NB4 (cell line): ENCODE results near the gene IL17RA.

Experiments
- CTCF ChIP-seq: IDR thresholded peaks from one replicate; pipeline ENCODE4 v1.5.1; 2012; ENCODE audit warnings: low read depth, low read length
- MAX ChIP-seq: IDR thresholded peaks from 2 replicates; pipeline ENCODE4 v1.6.1; 2011; ENCODE audit warnings: low read depth, low read length
- MYC ChIP-seq: IDR thresholded peaks from 2 replicates; pipeline ENCODE4 v1.6.1; 2011; ENCODE audit warnings: low read depth, low read length
- POLR2A ChIP-seq: IDR thresholded peaks from 2 replicates; pipeline ENCODE4 v1.6.1; 2011; ENCODE audit warnings: mild to moderate bottlenecking; ENCODE audit not compliant: insufficient read length; ENCODE audit errors: extremely low read depth

- TF ChIP-seq POLR2A (no peak), CTCF (no peak), MYC (no peak), MAX (no peak)
These were observed 7.5 kb upstream of the IL17RA start for GRCh38 chr22:17077255-17077654.
